Neural crest cell (in vitro differentiated cells): ENCODE measurements around the gene TNFSF12. TPM values are rescaled to one million over a fixed set of nuclear protein-coding genes. Genes with fewer than 3 reads are reported as not detected.

Experiments
- DNase-seq: peaks from one replicate; pipeline ENCODE4 v3.0.0; 2021; ENCODE audit warnings: low read depth, mixed read lengths, low spot score
- H3K27ac Mint-ChIP-seq: one replicate; pipeline ENCODE4 v1.8.0; 2021; ENCODE audit warnings: mild to moderate bottlenecking, mixed read lengths; ENCODE audit not compliant: unreplicated experiment
- H3K27me3 Mint-ChIP-seq: 2 replicates; pipeline ENCODE4 v1.8.0; 2021; ENCODE audit warnings: low read depth, mild to moderate bottlenecking, mixed read lengths
- H3K36me3 Mint-ChIP-seq: 2 replicates; pipeline ENCODE4 v1.8.0; 2021; ENCODE audit warnings: low read depth, mild to moderate bottlenecking, mixed read lengths
- H3K4me1 Mint-ChIP-seq: 2 replicates; pipeline ENCODE4 v1.8.0; 2021; ENCODE audit warnings: mixed read lengths
- H3K4me3 Mint-ChIP-seq: one replicate; pipeline ENCODE4 v1.8.0; 2021; ENCODE audit warnings: mild to moderate bottlenecking, mixed read lengths
- H3K9me3 Mint-ChIP-seq: 2 replicates; pipeline ENCODE4 v1.8.0; 2021; ENCODE audit warnings: mixed read lengths
- CTCF ChIP-seq: fragments of 200-600 bp; sonication (generic); conservative IDR thresholded peaks from 2 replicates; pipeline ENCODE4 v1.5.0; 2021; ENCODE audit warnings: antibody characterized with exemption, mild to moderate bottlenecking
- total RNA-seq: library from RNA; stranded (reverse); gene quantifications from 2 replicates; pipeline ENCODE4 v1.2.1, GENCODE V29; 2021

TNFSF12 gene
- total RNA-seq, 1 donor from 2014 or later = 5.4 TPM

GRCh38 chr17:7512824-7513540 is 35.9 kb upstream of the TNFSF12 start:
- Mint-ChIP-seq H3K36me3 (peaks cover 15% of the 10 kb centered on the region), H3K9me3 (no peaks in the 10 kb centered on the region), H3K27me3 (no peaks in the 10 kb centered on the region), H3K4me3 (no peak overlapping the region), H3K27ac (no peak overlapping the region), H3K4me1 (no peaks in the 10 kb centered on the region)
- TF ChIP-seq CTCF = no peak
- DNase-seq = no peak

DNA sequence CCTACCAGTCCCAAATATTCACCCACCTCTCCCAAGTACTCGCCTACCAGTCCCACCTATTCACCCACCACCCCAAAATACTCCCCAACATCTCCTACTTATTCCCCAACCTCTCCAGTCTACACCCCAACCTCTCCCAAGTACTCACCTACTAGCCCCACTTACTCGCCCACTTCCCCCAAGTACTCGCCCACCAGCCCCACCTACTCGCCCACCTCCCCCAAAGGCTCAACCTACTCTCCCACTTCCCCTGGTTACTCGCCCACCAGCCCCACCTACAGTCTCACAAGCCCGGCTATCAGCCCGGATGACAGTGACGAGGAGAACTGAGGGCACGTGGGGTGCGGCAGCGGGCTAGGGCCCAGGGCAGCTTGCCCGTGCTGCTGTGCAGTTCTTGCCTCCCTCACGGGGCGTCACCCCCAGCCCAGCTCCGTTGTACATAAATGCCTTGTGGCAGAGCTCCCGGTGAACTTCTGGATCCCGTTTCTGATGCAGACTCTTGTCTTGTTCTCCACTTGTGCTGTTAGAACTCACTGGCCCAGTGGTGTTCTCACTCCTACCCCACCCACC is 34.9 kb upstream of the TNFSF12 start:
- TF ChIP-seq CTCF = no peak
- H3K36me3 Mint-ChIP-seq = peaks cover 9% of the 10 kb centered on the region
- no peaks in the 10 kb centered on the region for H3K9me3 Mint-ChIP-seq
- H3K4me3 Mint-ChIP-seq = no peak overlapping the region
- no peak overlapping the region for H3K27ac Mint-ChIP-seq
- no peaks in the 10 kb centered on the region for H3K4me1 Mint-ChIP-seq
- DNase-seq = no peak
- no peaks in the 10 kb centered on the region for H3K27me3 Mint-ChIP-seq

DNA sequence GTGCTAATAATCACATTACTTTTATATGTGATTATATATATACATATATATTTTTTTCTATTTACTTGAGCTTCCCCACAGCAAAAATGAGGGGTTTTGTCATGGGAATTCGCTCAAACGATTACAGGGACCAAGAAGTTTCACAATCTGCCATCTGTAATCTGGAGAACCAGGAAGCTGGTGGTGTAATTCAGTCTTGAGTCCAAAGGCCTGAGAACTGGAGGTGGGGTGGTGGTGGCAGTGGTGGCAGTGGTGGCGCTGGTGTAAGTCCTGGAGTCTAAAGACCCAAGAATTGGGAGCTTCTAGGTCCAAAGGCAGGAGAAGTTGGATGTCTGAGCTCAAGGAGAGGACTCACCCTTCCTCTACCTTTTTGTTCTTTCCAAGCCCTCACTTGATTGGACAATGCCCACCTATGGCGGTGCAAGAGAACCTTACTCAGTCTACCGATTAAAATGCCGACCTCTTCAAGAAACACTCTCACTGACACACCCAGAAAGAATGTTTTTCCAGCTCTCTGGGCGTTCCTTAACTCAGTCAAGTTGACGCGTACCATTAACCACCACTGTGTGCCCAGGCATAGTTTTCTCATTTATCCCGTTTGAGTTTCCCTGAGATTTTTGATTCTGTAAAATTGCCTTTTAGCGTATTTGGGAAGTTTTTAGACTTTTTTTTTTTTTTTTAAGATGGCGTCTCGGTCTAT is 32.8 kb upstream of the TNFSF12 start:
- DNase-seq = no peak
- no peaks in the 10 kb centered on the region for H3K9me3 Mint-ChIP-seq
- H3K27ac Mint-ChIP-seq = no peak overlapping the region
- H3K27me3 Mint-ChIP-seq = no peaks in the 10 kb centered on the region
- no peaks in the 10 kb centered on the region for H3K4me1 Mint-ChIP-seq
- H3K4me3 Mint-ChIP-seq = no peak overlapping the region
- TF ChIP-seq CTCF = no peak
- peaks cover 4% of the 10 kb centered on the region for H3K36me3 Mint-ChIP-seq

- Mint-ChIP-seq H3K36me3 (peaks cover 8% of the 10 kb centered on the region), H3K9me3 (peaks cover 5% of the 10 kb centered on the region), H3K27me3 (peaks cover 5% of the 10 kb centered on the region), H3K4me1 (no peaks in the 10 kb centered on the region), H3K27ac (no peak overlapping the region), H3K4me3 (no peak overlapping the region)
- DNase-seq = peak; percentile 9
- TF ChIP-seq CTCF = peak; percentile 54
Observed at GRCh38 chr17:7523033-7523432, 25.8 kb upstream of the TNFSF12 start.

- Mint-ChIP-seq H3K9me3 (peaks cover 14% of the 10 kb centered on the region), H3K4me1 (no peaks in the 10 kb centered on the region), H3K27me3 (peaks cover 5% of the 10 kb centered on the region), H3K4me3 (no peak overlapping the region), H3K36me3 (peaks cover 15% of the 10 kb centered on the region), H3K27ac (no peak overlapping the region)
- TF ChIP-seq CTCF = no peak
- no peak for DNase-seq
Observed at GRCh38 chr17:7528842-7529241, 20.0 kb upstream of the TNFSF12 start.
